IMR-90 (cell line): Measurements from ENCODE around the gene B3GALT4. TPM values are rescaled to one million over a fixed set of nuclear protein-coding genes. Genes with fewer than 3 reads are reported as not detected.

ENCODE experiments used
- ATAC-seq: fragments of 200-7000 bp; cut with Tn5 transposase; 2 replicates; pipeline ENCODE4 v1.9.1; 2020; ENCODE audit warnings: low read depth, mild to moderate bottlenecking, moderate library complexity
- BruUV-seq: library from RNA; stranded (reverse); fragments of 400-500 nt; replicated peaks from 2 replicates; lab custom pipeline; 2021; lab: Mats Ljungman, UMichigan
- CTCF ChIA-PET: fragments of 300-600 bp; formaldehyde crosslinking; extraction: SDS; loops from one replicate; lab custom pipeline; 2021; ENCODE audit warnings: antibody characterized with exemption; lab: Yijun Ruan, JAX
- POLR2A ChIA-PET: fragments of 300-600 bp; sonication (Branson Sonifier 250); formaldehyde crosslinking; loops from one replicate; lab custom pipeline; 2022; ENCODE audit warnings: antibody characterized with exemption; ENCODE audit not compliant: unreplicated experiment; lab: Charles Lee
- DNase-seq: peaks from one replicate; pipeline ENCODE4 v3.0.0; 2013
- H2AFZ ChIP-seq: replicated peaks from 2 replicates; pipeline ENCODE3; 2013; ENCODE audit warnings: low read length, mild to moderate bottlenecking; ENCODE audit not compliant: poor library complexity
- H2AK5ac ChIP-seq: 2 replicates; pipeline ENCODE4 v1.6.1; 2013; ENCODE audit warnings: low read depth, low read length, inconsistent platforms
- H2AK9ac ChIP-seq: replicated peaks from 2 replicates; pipeline ENCODE3; 2013; ENCODE audit warnings: mild to moderate bottlenecking, low read depth, low read length, moderate library complexity; ENCODE audit not compliant: poor library complexity
- H2BK120ac ChIP-seq: 2 replicates; pipeline ENCODE4 v1.6.1; 2013; ENCODE audit warnings: low read depth, low read length, inconsistent platforms
- H2BK15ac ChIP-seq: 3 replicates; pipeline ENCODE4 v1.6.1; 2013; ENCODE audit warnings: low read depth, low read length, inconsistent platforms
- H2BK20ac ChIP-seq: 2 replicates; pipeline ENCODE4 v1.6.1; 2013; ENCODE audit warnings: low read depth, mild to moderate bottlenecking, inconsistent platforms, low read length, moderate library complexity
- H2BK5ac ChIP-seq: 2 replicates; pipeline ENCODE4 v1.6.1; 2013; ENCODE audit warnings: mild to moderate bottlenecking, low read depth, low read length, inconsistent platforms; ENCODE audit not compliant: poor library complexity, severe bottlenecking
- H3K14ac ChIP-seq: replicated peaks from 2 replicates; pipeline ENCODE4 v1.6.1; 2013; ENCODE audit warnings: low read depth, low read length, inconsistent platforms
- H3K18ac ChIP-seq: 2 replicates; pipeline ENCODE4 v1.6.1; 2013; ENCODE audit warnings: low read depth, low read length, control low read depth
- H3K23ac ChIP-seq: 2 replicates; pipeline ENCODE4 v1.6.1; 2013; ENCODE audit warnings: low read depth, low read length, inconsistent platforms
- H3K27ac ChIP-seq: 2 replicates; pipeline ENCODE4 v1.5.1; 2013; ENCODE audit warnings: mild to moderate bottlenecking, control low read depth, low read length; ENCODE audit not compliant: insufficient read depth
- H3K27me3 ChIP-seq: 2 replicates; pipeline ENCODE4 v1.6.1; 2013; ENCODE audit warnings: low read length; ENCODE audit not compliant: control insufficient read depth, insufficient read depth
- H3K36me3 ChIP-seq: 2 replicates; pipeline ENCODE4 v1.6.1; 2013; ENCODE audit warnings: low read length, mixed read lengths; ENCODE audit not compliant: control insufficient read depth, insufficient read depth
- H3K4ac ChIP-seq: 2 replicates; pipeline ENCODE4 v1.6.1; 2013; ENCODE audit warnings: low read depth, low read length, inconsistent platforms
- H3K4me1 ChIP-seq: 2 replicates; pipeline ENCODE4 v1.6.1; 2013; ENCODE audit warnings: low read length, mixed read lengths; ENCODE audit not compliant: control insufficient read depth, insufficient read depth
- H3K4me2 ChIP-seq: 2 replicates; pipeline ENCODE4 v1.6.1; 2013; ENCODE audit warnings: low read depth, mild to moderate bottlenecking, control low read depth, low read length, moderate library complexity
- H3K4me3 ChIP-seq: 2 replicates; pipeline ENCODE4 v1.5.1; 2013; ENCODE audit warnings: low read depth, mild to moderate bottlenecking, control low read depth, low read length, moderate library complexity; ENCODE audit not compliant: insufficient read depth
- H3K56ac ChIP-seq: 2 replicates; pipeline ENCODE4 v1.6.1; 2013; ENCODE audit warnings: low read length, inconsistent platforms; ENCODE audit not compliant: insufficient read depth; ENCODE audit errors: extremely low read depth
- H3K79me1 ChIP-seq, 2 experiments: 2 replicates each; pipeline ENCODE4 v1.6.1; 2013; ENCODE audit warnings: low read length in 2 of 2, inconsistent platforms in 1 of 2, low read depth in 1 of 2
- H3K9ac ChIP-seq: 2 replicates; pipeline ENCODE4 v1.6.1; 2013; ENCODE audit warnings: low read depth, low read length, control low read depth
- H3K9me1 ChIP-seq: 2 replicates; pipeline ENCODE4 v1.6.1; 2013; ENCODE audit warnings: low read length, inconsistent platforms; ENCODE audit not compliant: insufficient read depth
- H3K9me3 ChIP-seq: 2 replicates; pipeline ENCODE4 v1.6.1; 2013; ENCODE audit warnings: low read length; ENCODE audit not compliant: control insufficient read depth, insufficient read depth
- H4K20me1 ChIP-seq: 2 replicates; pipeline ENCODE4 v1.6.1; 2013; ENCODE audit warnings: low read length, inconsistent platforms; ENCODE audit not compliant: insufficient read depth
- H4K5ac ChIP-seq: 2 replicates; pipeline ENCODE4 v1.6.1; 2013; ENCODE audit warnings: mild to moderate bottlenecking, low read depth, low read length, control low read depth
- H4K8ac ChIP-seq, 2 experiments: 2 replicates each; pipeline ENCODE4 v1.6.1; 2013; ENCODE audit warnings: low read depth in 2 of 2, low read length in 2 of 2, control low read depth in 1 of 2, inconsistent platforms in 1 of 2
- H4K91ac ChIP-seq: 2 replicates; pipeline ENCODE4 v1.6.1; 2013; ENCODE audit warnings: low read depth, low read length, inconsistent platforms; ENCODE audit not compliant: insufficient read depth
- BHLHE40 ChIP-seq: fragments of 150-350 bp; IDR thresholded peaks from 2 replicates; pipeline ENCODE4 v1.6.1; 2016; ENCODE audit warnings: mild to moderate bottlenecking, low read depth, low read length
- CEBPB ChIP-seq: IDR thresholded peaks from 2 replicates; pipeline ENCODE4 v1.6.1; 2012; ENCODE audit warnings: low read depth, low read length, improper control_type of control experiment
- CHD1 ChIP-seq: IDR thresholded peaks from 2 replicates; pipeline ENCODE4 v1.6.1; 2012; ENCODE audit warnings: low read depth, low read length, improper control_type of control experiment
- CTCF ChIP-seq: conservative IDR thresholded peaks from 2 replicates; pipeline ENCODE4 v1.5.1; 2012; ENCODE audit warnings: mild to moderate bottlenecking, low read depth, low read length, improper control_type of control experiment
- FOS ChIP-seq: fragments of 150-350 bp; IDR thresholded peaks from 2 replicates; pipeline ENCODE4 v1.6.1; 2016; ENCODE audit warnings: low read depth, low read length
- MAZ ChIP-seq: IDR thresholded peaks from 2 replicates; pipeline ENCODE4 v1.6.1; 2012; ENCODE audit warnings: low read depth, mild to moderate bottlenecking, low read length, improper control_type of control experiment, moderate library complexity, borderline replicate concordance
- MXI1 ChIP-seq: IDR thresholded peaks from 2 replicates; pipeline ENCODE4 v1.6.1; 2012; ENCODE audit warnings: low read depth, mild to moderate bottlenecking, low read length, moderate library complexity, borderline replicate concordance
- POLR2A ChIP-seq: IDR thresholded peaks from 2 replicates; pipeline ENCODE4 v1.6.1; 2012; ENCODE audit warnings: mild to moderate bottlenecking, low read depth, low read length
- RAD21 ChIP-seq: IDR thresholded peaks from 2 replicates; pipeline ENCODE4 v1.6.1; 2012; ENCODE audit warnings: low read length, improper control_type of control experiment
- RCOR1 ChIP-seq: IDR thresholded peaks from 2 replicates; pipeline ENCODE4 v1.6.1; 2012; ENCODE audit warnings: mild to moderate bottlenecking, low read length, improper control_type of control experiment; ENCODE audit not compliant: insufficient replicate concordance
- RFX5 ChIP-seq: IDR thresholded peaks from 2 replicates; pipeline ENCODE4 v1.8.0; 2012; ENCODE audit warnings: low read depth, mild to moderate bottlenecking, low read length, moderate library complexity
- SMC3 ChIP-seq: fragments of 150-350 bp; IDR thresholded peaks from 2 replicates; pipeline ENCODE4 v1.6.1; 2016; ENCODE audit warnings: low read depth, mild to moderate bottlenecking, antibody characterized with exemption, low read length, moderate library complexity
- USF2 ChIP-seq: fragments of 150-350 bp; IDR thresholded peaks from 2 replicates; pipeline ENCODE4 v1.6.1; 2017; ENCODE audit warnings: mild to moderate bottlenecking, antibody characterized with exemption, low read length, low read depth
- WGBS, 2 experiments: methylation state at CpG; one replicate each; pipeline versions ENCODE4 v1.1.5 to v1.1.7; 2013; ENCODE audit warnings: missing lambda C conversion rate in 2 of 2; ENCODE audit not compliant: insufficient read length in 1 of 2; ENCODE audit errors: extremely low coverage in 2 of 2; 5-methylcytosine and 5-hydroxymethylcytosine counted together
- dilution Hi-C: fragments of 300-500 bp; cut with HindIII; formaldehyde crosslinking; loops from one replicate; pipeline ENCODE4 v1.14.3; 2018; ENCODE audit warnings: low sequenced_read_pairs; ENCODE audit not compliant: unreplicated experiment
- in situ Hi-C: fragments of 300-500 bp; cut with MboI; formaldehyde crosslinking; loops from 3 replicates; pipeline ENCODE4 v1.14.3; 2019; ENCODE audit warnings: low sequenced_read_pairs, inconsistent platforms, mixed read lengths
- intact Hi-C: fragments of 100-400 bp; cut with micrococcal nuclease; formaldehyde crosslinking; loops from 2 replicates; pipeline ENCODE4 v1.10.0; 2022
- polyA plus RNA-seq, 3 experiments: library from polyadenylated mRNA; depleted of rRNA; stranded (reverse); fragments of >200 nt; gene quantifications; 2 replicates each; pipeline ENCODE4 v1.2.3, GENCODE V29; 2012; ENCODE audit warnings: low replicate concordance in 1 of 3
- total RNA-seq: library from RNA; depleted of rRNA; stranded (reverse); fragments of >200 nt; gene quantifications from 2 replicates; pipeline ENCODE4 v1.2.3, GENCODE V29; 2012

Gene B3GALT4
- total and polyA plus RNA-seq, 2 of the 4 experiments (the other 2 are of a cell fraction), result 0.70 to 0.72 TPM

GRCh38 chr6:33271468-33272274, 5.3 kb upstream of the B3GALT4 start, which contains the start of the genes RPS18 and VPS52:
Gene RPS18 (plus strand): TSS chr6:33272075. CDS start chr6:33272120, 45 bp downstream.
Gene VPS52 (minus strand): TSS chr6:33271876. CDS start chr6:33271675, 201 bp downstream.
- H3K4ac ChIP-seq, result peak within 1 kb of the TSS; percentile 95
- H3K4me2 ChIP-seq, result peak within 1 kb of the TSS; percentile 84
- peaks cover 9% of the 10 kb centered on the region for H3K9me1 ChIP-seq
- BruUV-seq, result no TSS peak
- peaks cover 28 to 60% of the 10 kb centered on the region in 2 experiments for H3K79me1 ChIP-seq
- H2BK20ac ChIP-seq, result peak within 1 kb of the TSS; percentile 94
- peak within 1 kb of the TSS; percentile 71 for H3K4me3 ChIP-seq
- peak within 1 kb of the TSS; percentile 97 for H2BK120ac ChIP-seq
- ATAC-seq, result peak; percentile 81
- peak within 1 kb of the TSS; percentile 95 for H3K9ac ChIP-seq
- H4K91ac ChIP-seq, result peak within 1 kb of the TSS; percentile 98
- no peak for TF ChIP-seq BHLHE40
- TF ChIP-seq MXI1, result peak; percentile 96
- TF ChIP-seq CTCF, result no peak
- TF ChIP-seq MAZ, result peak; percentile 37; the same call in 1 of the 2 replicates
- no peak for TF ChIP-seq RCOR1
- no peak for TF ChIP-seq FOS
- peak; percentile 99 for TF ChIP-seq POLR2A
- 0 out of 2 replicates have a peak, but pooled peaks have one; percentile 55 for TF ChIP-seq RFX5
- TF ChIP-seq USF2, result no peak
- TF ChIP-seq CEBPB, result no peak
- TF ChIP-seq RAD21, result no peak
- TF ChIP-seq SMC3, result 0 out of 2 replicates have a peak, but pooled peaks have one; percentile 0
- 0 out of 2 replicates have a peak, but pooled peaks have one; percentile 57 for TF ChIP-seq CHD1
- H3K14ac ChIP-seq, result peak within 1 kb of the TSS; percentile 95
- peak; percentile 100 for DNase-seq
- peak within 1 kb of the TSS; percentile 99 for H4K8ac ChIP-seq
- peak within 1 kb of the TSS; percentile 92 for H2BK5ac ChIP-seq
- no peaks in the 10 kb centered on the region for H3K9me3 ChIP-seq
- no peaks in the 10 kb centered on the region for H3K27me3 ChIP-seq
- H4K20me1 ChIP-seq, result peaks cover 48% of the 10 kb centered on the region
- POLR2A ChIA-PET, result interaction anchor here (0.5 to 1.2 kb wide), 4 partner anchors 9 to 64 kb away, joined by 3 to 7 read pairs (median 4); partner anchors contain the start of gene RING1
- WGBS, 2 experiments, result 0% methylated on average over 16 of the region's 48 CpGs; no CpG with 5 or more reads in 1 of the 2 experiments
- peak within 1 kb of the TSS; percentile 85 for H3K18ac ChIP-seq
- dilution Hi-C loops, result no loop called here
- H3K36me3 ChIP-seq, result peaks cover 59% of the 10 kb centered on the region
- intact Hi-C loops, result no loop called here
- H2AFZ ChIP-seq, result peak within 1 kb of the TSS; percentile 98
- peak within 1 kb of the TSS; percentile 99 for H2AK9ac ChIP-seq
- peak within 1 kb of the TSS; percentile 96 for H3K23ac ChIP-seq
- peak within 1 kb of the TSS; percentile 94 for H4K5ac ChIP-seq
- in situ Hi-C loops, result no loop called here
- peaks cover 13% of the 10 kb centered on the region for H3K4me1 ChIP-seq
- peak within 1 kb of the TSS; percentile 100 for H3K56ac ChIP-seq
- H2BK15ac ChIP-seq, result peak within 1 kb of the TSS; percentile 91; the same call in 1 of the 3 replicates
- peak within 1 kb of the TSS; percentile 98 for H2AK5ac ChIP-seq
- H3K27ac ChIP-seq, result peak within 1 kb of the TSS; percentile 89
- CTCF ChIA-PET, result no interaction called here
